ENCODE data around the gene CELF1. TPM values are rescaled to one million over a fixed set of nuclear protein-coding genes. Genes with fewer than 3 reads are reported as not detected.

The CELF1 gene
- polyA plus RNA-seq, 1 donor from 2014 or later: 209 TPM

DNA sequence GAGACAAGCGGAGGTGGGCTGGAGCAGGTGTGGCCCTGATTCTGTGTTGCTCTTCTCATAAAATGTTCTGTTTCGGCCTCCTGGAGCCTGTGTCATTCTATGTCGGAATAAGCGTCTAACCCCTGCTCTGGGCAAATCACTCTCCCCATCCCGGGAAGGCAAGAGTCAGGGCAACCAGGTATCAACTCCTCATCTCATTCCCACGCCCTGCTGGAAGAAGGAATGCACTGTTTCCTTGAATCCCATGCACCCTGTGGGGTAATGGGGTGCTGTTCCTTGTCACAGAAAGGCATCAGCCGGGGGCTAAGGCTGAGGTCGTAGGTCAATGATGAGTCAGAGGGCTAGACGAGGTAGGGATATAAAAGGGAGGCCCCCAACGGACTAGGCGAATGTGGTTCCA is 36.2 kb upstream of the CELF1 start:
- TF ChIP-seq RAD21 (conservative IDR thresholded peaks at IDR 0.05) (no peak), EZH2 (IDR thresholded peaks at IDR 0.05; ENCODE audit: borderline replicate concordance, insufficient read depth, low read length, poor library complexity, severe bottlenecking) (no peak), REST (IDR thresholded peaks at IDR 0.05; ENCODE audit: borderline replicate concordance) (no peak), POLR2AphosphoS5 (IDR thresholded peaks at IDR 0.05) (no peak), MXI1 (conservative IDR thresholded peaks at IDR 0.05; ENCODE audit: poor library complexity, severe bottlenecking) (no peak), TAF1 (IDR thresholded peaks at IDR 0.05; ENCODE audit: low read depth) (no peak), SMC3 (conservative IDR thresholded peaks at IDR 0.05; ENCODE audit: poor library complexity) (no peak), EP300 (conservative IDR thresholded peaks at IDR 0.05; ENCODE audit: poor library complexity, severe bottlenecking) (no peak)
- TF ChIP-seq, protein P1, sequence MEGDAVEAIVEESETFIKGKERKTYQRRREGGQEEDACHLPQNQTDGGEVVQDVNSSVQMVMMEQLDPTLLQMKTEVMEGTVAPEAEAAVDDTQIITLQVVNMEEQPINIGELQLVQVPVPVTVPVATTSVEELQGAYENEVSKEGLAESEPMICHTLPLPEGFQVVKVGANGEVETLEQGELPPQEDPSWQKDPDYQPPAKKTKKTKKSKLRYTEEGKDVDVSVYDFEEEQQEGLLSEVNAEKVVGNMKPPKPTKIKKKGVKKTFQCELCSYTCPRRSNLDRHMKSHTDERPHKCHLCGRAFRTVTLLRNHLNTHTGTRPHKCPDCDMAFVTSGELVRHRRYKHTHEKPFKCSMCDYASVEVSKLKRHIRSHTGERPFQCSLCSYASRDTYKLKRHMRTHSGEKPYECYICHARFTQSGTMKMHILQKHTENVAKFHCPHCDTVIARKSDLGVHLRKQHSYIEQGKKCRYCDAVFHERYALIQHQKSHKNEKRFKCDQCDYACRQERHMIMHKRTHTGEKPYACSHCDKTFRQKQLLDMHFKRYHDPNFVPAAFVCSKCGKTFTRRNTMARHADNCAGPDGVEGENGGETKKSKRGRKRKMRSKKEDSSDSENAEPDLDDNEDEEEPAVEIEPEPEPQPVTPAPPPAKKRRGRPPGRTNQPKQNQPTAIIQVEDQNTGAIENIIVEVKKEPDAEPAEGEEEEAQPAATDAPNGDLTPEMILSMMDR (IDR thresholded peaks at IDR 0.05; ENCODE audit: poor library complexity, severe bottlenecking): no peak
- Histone ChIP-seq H3K4me3 (ENCODE audit: low read length) (no peak overlapping the region), H3K27ac (ENCODE audit: low read length) (no peak overlapping the region), H3K9me2 (ENCODE audit: insufficient read depth, low read length) (no peaks in the 10 kb centered on the region), H4K20me1 (ENCODE audit: insufficient read depth) (no peaks in the 10 kb centered on the region), H3K4me2 (ENCODE audit: low read length) (no peak overlapping the region), H3K9me3 (ENCODE audit: low read length) (no peaks in the 10 kb centered on the region), H2AFZ (ENCODE audit: low read depth, low read length) (no peak overlapping the region), H3K79me2 (replicated peaks; ENCODE audit: insufficient read depth, low read length) (no peaks in the 10 kb centered on the region), H3F3A (ENCODE audit: insufficient read depth, low read length, poor library complexity, severe bottlenecking) (no peaks in the 10 kb centered on the region), H3K27me3 (ENCODE audit: insufficient read depth, low read depth, low read length) (no peaks in the 10 kb centered on the region), H3K9ac (ENCODE audit: low read length) (no peak overlapping the region), H3K36me3 (ENCODE audit: insufficient read depth, low read length) (no peaks in the 10 kb centered on the region)

GRCh38 chr11:47587723-47588326 is 34.9 kb upstream of the CELF1 start:
- Histone ChIP-seq H3K9me3 (ENCODE audit: low read length) (no peaks in the 10 kb centered on the region), H2AFZ (ENCODE audit: low read depth, low read length) (no peak overlapping the region)

More at GRCh38 chr11:47587723-47588326, 34.9 kb upstream of the CELF1 start:
- Histone ChIP-seq H3F3A (ENCODE audit: insufficient read depth, low read length, poor library complexity, severe bottlenecking) (no peaks in the 10 kb centered on the region), H4K20me1 (ENCODE audit: insufficient read depth) (no peaks in the 10 kb centered on the region), H3K4me2 (ENCODE audit: low read length) (no peak overlapping the region), H3K79me2 (replicated peaks; ENCODE audit: insufficient read depth, low read length) (no peaks in the 10 kb centered on the region), H3K36me3 (ENCODE audit: insufficient read depth, low read length) (no peaks in the 10 kb centered on the region), H3K9ac (ENCODE audit: low read length) (no peak overlapping the region), H3K9me2 (ENCODE audit: insufficient read depth, low read length) (no peaks in the 10 kb centered on the region), H3K27ac (ENCODE audit: low read length) (no peak overlapping the region), H3K4me3 (ENCODE audit: low read length) (no peak overlapping the region), H3K27me3 (ENCODE audit: insufficient read depth, low read depth, low read length) (no peaks in the 10 kb centered on the region)
- TF ChIP-seq TAF1 (IDR thresholded peaks at IDR 0.05; ENCODE audit: low read depth): no peak
- no peak for TF ChIP-seq POLR2AphosphoS5 (IDR thresholded peaks at IDR 0.05)
- TF ChIP-seq EZH2 (IDR thresholded peaks at IDR 0.05; ENCODE audit: borderline replicate concordance, insufficient read depth, low read length, poor library complexity, severe bottlenecking): no peak
- TF ChIP-seq EP300 (conservative IDR thresholded peaks at IDR 0.05; ENCODE audit: poor library complexity, severe bottlenecking): no peak
- no peak for TF ChIP-seq REST (IDR thresholded peaks at IDR 0.05; ENCODE audit: borderline replicate concordance)
- TF ChIP-seq, protein P1 (IDR thresholded peaks at IDR 0.05; ENCODE audit: poor library complexity, severe bottlenecking): no peak

Measured in neural cell (in vitro differentiated cells).